HG02678 (cell line): ENCODE data around the gene APOL1.
"Not testable (repeated sequence)": the region's sequence is repeated elsewhere in the genome, so short reads cannot be mapped to it uniquely, and the experiment has no call there.

ENCODE experiments used
- ATAC-seq: cut with Tn5 transposase; IDR thresholded peaks from one replicate; pipeline ENCODE4 v1.9.1; 2021; ENCODE audit warnings: mild to moderate bottlenecking, moderate library complexity; ENCODE audit not compliant: unreplicated experiment

Gene APOL1

GRCh38 chr22:36224245-36224644, 28.7 kb upstream of the APOL1 start:
- no peak for ATAC-seq

- ATAC-seq, result no peak
These were observed 27.5 kb upstream of the APOL1 start for GRCh38 chr22:36225333-36225922.

GRCh38 chr22:36226189-36226588, 26.7 kb upstream of the APOL1 start:
- no peak for ATAC-seq

- ATAC-seq, result no peak
These were observed 25.5 kb upstream of the APOL1 start for GRCh38 chr22:36227396-36227795.

- no peak for ATAC-seq
These were observed 25.1 kb upstream of the APOL1 start for GRCh38 chr22:36227806-36228205.

- not testable (repeated sequence) for ATAC-seq
These were observed 24.6 kb upstream of the APOL1 start for GRCh38 chr22:36228369-36228768.

- ATAC-seq, result no peak
These were observed 24.0 kb upstream of the APOL1 start for GRCh38 chr22:36228944-36229343.

- ATAC-seq, result not testable (repeated sequence)
These were observed 23.3 kb upstream of the APOL1 start for GRCh38 chr22:36229649-36230048.

GRCh38 chr22:36231051-36231450, 21.9 kb upstream of the APOL1 start:
- ATAC-seq, result not testable (repeated sequence)

GRCh38 chr22:36232715-36233401, 20.1 kb upstream of the APOL1 start:
- no peak for ATAC-seq

- no peak for ATAC-seq
These were observed 19.1 kb upstream of the APOL1 start for GRCh38 chr22:36233796-36234195.

- ATAC-seq, result no peak
These were observed 18.7 kb upstream of the APOL1 start for GRCh38 chr22:36234213-36234612.

GRCh38 chr22:36234919-36235318, 18.0 kb upstream of the APOL1 start:
- ATAC-seq, result no peak

- no peak for ATAC-seq
These were observed 17.3 kb upstream of the APOL1 start for GRCh38 chr22:36235585-36235984.

GRCh38 chr22:36236388-36237319, 16.3 kb upstream of the APOL1 start:
- ATAC-seq, result no peak

GRCh38 chr22:36237462-36238372, 15.2 kb upstream of the APOL1 start:
- ATAC-seq, result no peak

- no peak for ATAC-seq
These were observed 14.4 kb upstream of the APOL1 start for GRCh38 chr22:36238373-36239149.

GRCh38 chr22:36239150-36239400, 13.9 kb upstream of the APOL1 start:
- peak; percentile 25 for ATAC-seq

GRCh38 chr22:36239401-36240171, 13.3 kb upstream of the APOL1 start, which contains the start of gene APOL2:
APOL2 (minus strand) TSS chr22:36239527; CDS start chr22:36233162, 6,365 bp downstream.
- ATAC-seq, result peak; percentile 95
